AG20443 (cell line): ENCODE measurements around the gene KANK4.

Experiments used
- DNase-seq: peaks from one replicate; pipeline ENCODE4 v3.0.0; 2012; ENCODE audit warnings: low spot score, mixed read lengths

Gene KANK4

GRCh38 chr1:62336995-62337705 lies 17.9 kb upstream of the KANK4 start:
- no peak for DNase-seq

- no peak for DNase-seq
Observed at GRCh38 chr1:62336638-62336994, 17.4 kb upstream of the KANK4 start.

DNA sequence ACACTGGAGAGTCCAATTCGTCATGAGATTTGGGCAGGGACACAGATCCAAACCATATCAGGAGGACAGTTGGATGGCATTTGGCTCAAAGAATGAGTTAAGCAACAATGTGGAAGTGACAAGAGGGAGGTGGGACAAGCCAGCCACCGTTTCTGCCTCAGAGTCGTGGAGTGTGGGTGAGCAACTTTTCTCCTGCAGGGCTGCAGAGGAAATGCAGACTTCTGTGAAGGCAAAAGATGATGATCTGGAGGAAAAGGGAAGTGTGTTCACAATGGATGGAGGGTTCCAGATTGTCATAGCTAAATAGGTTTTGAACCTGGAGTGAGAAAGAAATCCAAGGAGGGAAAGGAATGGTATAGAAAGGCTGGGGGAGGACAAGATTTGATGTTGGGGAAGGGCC lies 16.4 kb upstream of the KANK4 start:
- no peak for DNase-seq

GRCh38 chr1:62334434-62334985 lies 15.3 kb upstream of the KANK4 start:
- DNase-seq = no peak

GRCh38 chr1:62333441-62333840 lies 14.2 kb upstream of the KANK4 start:
- no peak for DNase-seq

- DNase-seq = no peak
Observed at GRCh38 chr1:62327360-62328055, 8.3 kb upstream of the KANK4 start.

- DNase-seq = peak; percentile 77
Observed at GRCh38 chr1:62325681-62326080, 6.4 kb upstream of the KANK4 start.

DNA sequence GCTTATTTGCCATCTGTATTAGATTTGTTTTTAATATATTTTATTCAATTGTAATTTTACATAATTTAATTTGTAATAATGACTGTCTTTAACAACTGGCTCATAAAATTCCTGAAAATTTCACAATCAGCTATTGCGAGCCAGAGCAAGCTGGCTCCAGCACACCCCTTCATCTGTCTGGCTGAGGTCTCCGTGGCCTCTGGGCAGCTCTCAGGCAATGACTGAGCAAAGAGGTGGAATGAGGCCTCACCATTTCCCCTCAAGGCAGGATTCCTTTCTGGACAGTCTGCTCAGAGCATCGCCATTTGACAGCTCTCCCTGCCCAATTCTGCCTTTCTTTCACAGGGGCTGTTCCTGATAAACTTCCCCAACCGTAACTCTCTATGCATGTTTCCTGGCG lies 5.8 kb upstream of the KANK4 start:
- DNase-seq = peak; percentile 85

DNA sequence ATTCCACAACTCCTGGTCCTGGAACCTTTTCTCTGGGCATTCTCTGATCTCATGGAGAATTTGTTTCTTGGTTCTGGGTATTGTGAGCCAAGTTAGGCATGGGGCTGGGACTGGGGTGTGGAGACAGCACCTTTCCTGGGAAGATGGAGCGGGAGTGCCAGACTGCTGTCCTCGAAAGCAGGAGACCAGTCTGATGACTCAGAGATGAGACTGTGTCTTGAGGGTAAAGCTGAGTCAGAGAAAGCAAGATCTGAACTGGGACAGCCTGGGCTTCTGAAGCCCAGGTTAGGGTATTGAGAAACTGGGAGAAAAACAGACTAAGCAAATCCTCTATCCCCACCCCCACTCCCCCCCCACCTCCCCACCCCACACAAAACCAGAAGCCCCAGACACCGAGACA lies 2.2 kb upstream of the KANK4 start:
- DNase-seq = peak; percentile 85

DNA sequence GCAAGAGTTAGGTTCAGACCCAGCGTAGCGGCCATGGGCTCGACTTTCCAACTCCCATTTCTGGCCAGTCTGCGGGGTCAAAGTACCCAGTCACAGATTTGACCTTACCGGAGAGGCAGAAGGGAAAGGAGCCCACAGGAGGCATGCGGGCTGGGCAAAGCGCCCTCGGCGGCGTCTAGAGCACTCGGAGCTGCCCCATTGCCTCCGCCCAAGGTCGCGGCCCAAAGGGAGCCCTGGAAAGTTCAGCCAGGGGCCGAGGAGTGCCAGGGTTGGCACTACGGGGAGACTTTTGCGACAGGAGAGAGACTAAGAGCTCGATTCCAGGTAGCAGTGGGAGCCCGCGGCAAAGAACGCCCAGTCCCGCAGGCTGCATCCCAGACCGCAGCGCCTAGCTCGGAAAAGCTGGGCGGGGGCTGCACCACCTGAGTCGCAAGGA lies 896 bp downstream of the KANK4 start:
- no peak for DNase-seq

- no peak for DNase-seq
Observed at GRCh38 chr1:62317021-62317768, 2.0 kb downstream of the KANK4 start.

- DNase-seq = no peak
Observed at GRCh38 chr1:62316135-62316534, 3.1 kb downstream of the KANK4 start.

DNA sequence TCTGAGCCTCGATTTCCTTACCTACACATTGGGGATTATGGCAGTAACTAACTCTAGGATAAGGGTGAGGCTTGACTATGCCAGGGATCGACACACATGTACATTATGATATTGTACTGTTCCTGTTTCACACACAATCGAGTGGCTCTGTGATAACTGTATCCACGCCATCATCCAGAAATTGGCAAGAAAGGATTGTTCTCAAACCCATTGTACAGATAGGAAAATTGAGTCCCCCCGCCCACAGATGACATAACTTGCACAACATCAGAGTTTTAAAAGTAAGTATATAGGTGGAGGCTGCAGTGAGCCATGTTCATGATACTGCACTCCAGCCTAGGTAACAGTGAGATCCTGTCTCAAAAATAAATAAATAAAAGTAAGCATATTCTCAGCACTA lies 3.8 kb downstream of the KANK4 start:
- no peak for DNase-seq

GRCh38 chr1:62314454-62315350 lies 4.5 kb downstream of the KANK4 start:
- DNase-seq = no peak

- no peak for DNase-seq
Observed at GRCh38 chr1:62312698-62313097, 6.5 kb downstream of the KANK4 start.

GRCh38 chr1:62311473-62311943 lies 7.7 kb downstream of the KANK4 start:
- no peak for DNase-seq

DNA sequence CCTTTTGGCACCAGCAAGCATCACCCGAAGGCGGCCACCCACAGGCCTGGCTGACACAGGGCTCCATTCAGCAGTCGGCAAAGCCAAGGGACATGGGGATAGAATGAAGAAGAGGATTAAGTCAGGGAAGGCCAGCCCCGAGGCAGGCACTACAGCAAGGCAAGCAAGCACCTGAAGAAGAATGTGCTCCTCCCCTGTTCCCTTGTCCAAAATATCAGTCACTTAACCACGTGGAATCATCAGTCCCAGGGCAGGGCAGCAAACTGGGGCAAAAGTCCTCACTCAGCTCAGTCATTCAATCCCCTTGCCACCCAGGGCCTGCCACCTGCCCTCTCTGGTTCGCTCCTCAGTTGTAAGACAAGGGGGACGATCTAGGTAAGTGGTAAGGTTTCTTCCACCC lies 9.3 kb downstream of the KANK4 start:
- DNase-seq = no peak

DNA sequence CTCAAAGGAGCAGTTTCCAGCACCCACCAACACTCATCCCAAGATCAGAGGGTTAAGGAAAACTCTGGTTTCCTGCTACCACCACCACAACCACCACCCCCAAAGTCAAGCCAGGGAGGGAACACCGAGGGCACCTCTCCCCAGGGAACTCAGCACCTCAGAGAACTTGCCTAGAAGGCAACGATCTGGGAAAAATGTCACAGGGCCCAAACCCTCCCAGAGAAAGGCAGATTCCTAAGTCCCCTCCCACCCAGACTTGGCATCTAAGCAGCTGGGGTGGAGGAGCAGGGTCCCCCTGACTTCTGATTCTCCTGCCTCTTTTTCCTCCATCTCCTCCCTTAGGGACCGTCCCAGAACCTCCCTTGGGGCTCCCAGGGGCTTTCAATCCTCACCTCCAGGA lies 10.6 kb downstream of the KANK4 start:
- DNase-seq = no peak

DNA sequence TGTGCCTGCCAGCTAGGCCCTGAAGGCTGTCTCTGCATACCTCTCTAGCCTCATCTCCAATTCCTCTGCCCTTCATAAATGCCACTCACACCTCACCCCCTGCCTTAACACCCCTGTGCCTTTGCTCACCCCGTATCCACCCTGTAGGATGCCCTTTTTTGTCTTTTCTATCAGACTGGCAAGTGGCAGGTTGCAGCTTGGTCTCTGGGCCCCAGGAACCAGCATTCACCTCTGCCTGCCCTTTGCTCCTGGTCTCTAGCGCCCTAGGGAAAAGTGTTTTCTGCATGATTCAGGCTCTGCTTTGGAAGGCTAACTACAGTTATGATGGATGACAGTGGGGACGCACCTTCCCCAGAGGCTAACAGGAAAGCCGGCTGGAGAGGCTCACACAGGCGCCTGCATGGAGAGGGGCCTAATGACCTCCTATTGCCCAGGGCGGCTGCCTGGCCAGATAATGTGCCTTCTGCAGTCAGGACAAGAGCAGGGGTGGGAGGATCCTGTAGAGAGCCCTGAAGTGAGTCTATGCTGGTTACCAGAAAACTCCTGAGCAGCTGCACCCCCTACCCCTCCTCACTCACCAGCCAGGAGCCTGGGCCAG lies 11.2 kb downstream of the KANK4 start:
- no peak for DNase-seq

DNA sequence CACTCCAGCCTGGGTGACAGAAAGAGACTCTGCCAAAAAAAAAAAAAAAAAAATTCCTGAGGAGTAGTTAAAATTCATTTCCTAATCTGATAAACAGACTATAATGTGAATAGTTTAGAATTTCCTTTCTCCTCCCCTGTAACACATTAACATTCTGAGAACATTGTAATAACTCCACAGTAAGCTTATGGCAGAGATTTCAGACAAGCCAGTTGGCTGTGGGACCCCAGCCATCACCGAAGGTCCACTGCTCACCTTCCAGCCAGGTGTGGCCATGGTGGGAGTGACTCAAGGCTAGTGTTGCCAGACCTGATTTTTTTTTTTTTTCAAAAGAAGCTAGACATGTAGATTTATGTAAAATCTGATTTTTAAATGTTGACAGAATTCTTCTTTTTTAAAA lies 11.8 kb downstream of the KANK4 start:
- DNase-seq = no peak

GRCh38 chr1:62306065-62306464 lies 13.2 kb downstream of the KANK4 start:
- no peak for DNase-seq
